ENCODE results near the gene HOXB7.

GRCh38 chr17:48586355-48587258, 24.2 kb downstream of the HOXB7 start:
- TF ChIP-seq POLR2A (IDR thresholded peaks at IDR 0.05; ENCODE audit: low read length): no peak
- TF ChIP-seq GATA1 (IDR thresholded peaks at IDR 0.05; ENCODE audit: low read depth, low read length): no peak
